Measurements from ENCODE around the gene EN1.
A peak's percentile ranks its signal among the peaks of the same experiment; 100 is the strongest.

- TF ChIP-seq CTCF (IDR thresholded peaks at IDR 0.05) (no peak), POLR2A (IDR thresholded peaks at IDR 0.05) (no peak), EP300 (IDR thresholded peaks at IDR 0.05; ENCODE audit: low read depth) (no peak), POLR2AphosphoS5 (IDR thresholded peaks at IDR 0.05) (peak in 1 of 3 donors; percentile 39)
Observed at GRCh38 chr2:118856978-118857676, 9.7 kb upstream of the EN1 start.

Measured in transverse colon (tissue), 4 donors.